IMR-90 (cell line): ENCODE results near the gene ATP8B4. TPM values are rescaled to one million over a fixed set of nuclear protein-coding genes. Genes with fewer than 3 reads are reported as not detected.

ENCODE experiments used
- ATAC-seq: fragments of 200-7000 bp; cut with Tn5 transposase; 2 replicates; pipeline ENCODE4 v1.9.1; 2020; ENCODE audit warnings: low read depth, mild to moderate bottlenecking, moderate library complexity
- BruUV-seq: library from RNA; stranded (reverse); fragments of 400-500 nt; replicated peaks from 2 replicates; lab custom pipeline; 2021; lab: Mats Ljungman, UMichigan
- CTCF ChIA-PET: fragments of 300-600 bp; formaldehyde crosslinking; extraction: SDS; loops from one replicate; lab custom pipeline; 2021; ENCODE audit warnings: antibody characterized with exemption; lab: Yijun Ruan, JAX
- POLR2A ChIA-PET: fragments of 300-600 bp; sonication (Branson Sonifier 250); formaldehyde crosslinking; loops from one replicate; lab custom pipeline; 2022; ENCODE audit warnings: antibody characterized with exemption; ENCODE audit not compliant: unreplicated experiment; lab: Charles Lee
- DNase-seq: peaks from one replicate; pipeline ENCODE4 v3.0.0; 2013
- H2AFZ ChIP-seq: replicated peaks from 2 replicates; pipeline ENCODE3; 2013; ENCODE audit warnings: low read length, mild to moderate bottlenecking; ENCODE audit not compliant: poor library complexity
- H2AK5ac ChIP-seq: 2 replicates; pipeline ENCODE4 v1.6.1; 2013; ENCODE audit warnings: low read depth, low read length, inconsistent platforms
- H2AK9ac ChIP-seq: replicated peaks from 2 replicates; pipeline ENCODE3; 2013; ENCODE audit warnings: mild to moderate bottlenecking, low read depth, low read length, moderate library complexity; ENCODE audit not compliant: poor library complexity
- H2BK120ac ChIP-seq: 2 replicates; pipeline ENCODE4 v1.6.1; 2013; ENCODE audit warnings: low read depth, low read length, inconsistent platforms
- H2BK15ac ChIP-seq: 3 replicates; pipeline ENCODE4 v1.6.1; 2013; ENCODE audit warnings: low read depth, low read length, inconsistent platforms
- H2BK20ac ChIP-seq: 2 replicates; pipeline ENCODE4 v1.6.1; 2013; ENCODE audit warnings: low read depth, mild to moderate bottlenecking, inconsistent platforms, low read length, moderate library complexity
- H2BK5ac ChIP-seq: 2 replicates; pipeline ENCODE4 v1.6.1; 2013; ENCODE audit warnings: mild to moderate bottlenecking, low read depth, low read length, inconsistent platforms; ENCODE audit not compliant: poor library complexity, severe bottlenecking
- H3K14ac ChIP-seq: replicated peaks from 2 replicates; pipeline ENCODE4 v1.6.1; 2013; ENCODE audit warnings: low read depth, low read length, inconsistent platforms
- H3K18ac ChIP-seq: 2 replicates; pipeline ENCODE4 v1.6.1; 2013; ENCODE audit warnings: low read depth, low read length, control low read depth
- H3K23ac ChIP-seq: 2 replicates; pipeline ENCODE4 v1.6.1; 2013; ENCODE audit warnings: low read depth, low read length, inconsistent platforms
- H3K27ac ChIP-seq: 2 replicates; pipeline ENCODE4 v1.5.1; 2013; ENCODE audit warnings: mild to moderate bottlenecking, control low read depth, low read length; ENCODE audit not compliant: insufficient read depth
- H3K27me3 ChIP-seq: 2 replicates; pipeline ENCODE4 v1.6.1; 2013; ENCODE audit warnings: low read length; ENCODE audit not compliant: control insufficient read depth, insufficient read depth
- H3K36me3 ChIP-seq: 2 replicates; pipeline ENCODE4 v1.6.1; 2013; ENCODE audit warnings: low read length, mixed read lengths; ENCODE audit not compliant: control insufficient read depth, insufficient read depth
- H3K4ac ChIP-seq: 2 replicates; pipeline ENCODE4 v1.6.1; 2013; ENCODE audit warnings: low read depth, low read length, inconsistent platforms
- H3K4me1 ChIP-seq: 2 replicates; pipeline ENCODE4 v1.6.1; 2013; ENCODE audit warnings: low read length, mixed read lengths; ENCODE audit not compliant: control insufficient read depth, insufficient read depth
- H3K4me2 ChIP-seq: 2 replicates; pipeline ENCODE4 v1.6.1; 2013; ENCODE audit warnings: low read depth, mild to moderate bottlenecking, control low read depth, low read length, moderate library complexity
- H3K4me3 ChIP-seq: 2 replicates; pipeline ENCODE4 v1.5.1; 2013; ENCODE audit warnings: low read depth, mild to moderate bottlenecking, control low read depth, low read length, moderate library complexity; ENCODE audit not compliant: insufficient read depth
- H3K56ac ChIP-seq: 2 replicates; pipeline ENCODE4 v1.6.1; 2013; ENCODE audit warnings: low read length, inconsistent platforms; ENCODE audit not compliant: insufficient read depth; ENCODE audit errors: extremely low read depth
- H3K79me1 ChIP-seq, 2 experiments: 2 replicates each; pipeline ENCODE4 v1.6.1; 2013; ENCODE audit warnings: low read length in 2 of 2, inconsistent platforms in 1 of 2, low read depth in 1 of 2
- H3K9ac ChIP-seq: 2 replicates; pipeline ENCODE4 v1.6.1; 2013; ENCODE audit warnings: low read depth, low read length, control low read depth
- H3K9me1 ChIP-seq: 2 replicates; pipeline ENCODE4 v1.6.1; 2013; ENCODE audit warnings: low read length, inconsistent platforms; ENCODE audit not compliant: insufficient read depth
- H3K9me3 ChIP-seq: 2 replicates; pipeline ENCODE4 v1.6.1; 2013; ENCODE audit warnings: low read length; ENCODE audit not compliant: control insufficient read depth, insufficient read depth
- H4K20me1 ChIP-seq: 2 replicates; pipeline ENCODE4 v1.6.1; 2013; ENCODE audit warnings: low read length, inconsistent platforms; ENCODE audit not compliant: insufficient read depth
- H4K5ac ChIP-seq: 2 replicates; pipeline ENCODE4 v1.6.1; 2013; ENCODE audit warnings: mild to moderate bottlenecking, low read depth, low read length, control low read depth
- H4K8ac ChIP-seq, 2 experiments: 2 replicates each; pipeline ENCODE4 v1.6.1; 2013; ENCODE audit warnings: low read depth in 2 of 2, low read length in 2 of 2, control low read depth in 1 of 2, inconsistent platforms in 1 of 2
- H4K91ac ChIP-seq: 2 replicates; pipeline ENCODE4 v1.6.1; 2013; ENCODE audit warnings: low read depth, low read length, inconsistent platforms; ENCODE audit not compliant: insufficient read depth
- BHLHE40 ChIP-seq: fragments of 150-350 bp; IDR thresholded peaks from 2 replicates; pipeline ENCODE4 v1.6.1; 2016; ENCODE audit warnings: mild to moderate bottlenecking, low read depth, low read length
- CHD1 ChIP-seq: IDR thresholded peaks from 2 replicates; pipeline ENCODE4 v1.6.1; 2012; ENCODE audit warnings: low read depth, low read length, improper control_type of control experiment
- ELK1 ChIP-seq: fragments of 150-350 bp; IDR thresholded peaks from 2 replicates; pipeline ENCODE4 v1.6.1; 2016; ENCODE audit warnings: low read depth, mild to moderate bottlenecking, low read length, moderate library complexity, borderline replicate concordance
- MAFK ChIP-seq: IDR thresholded peaks from 2 replicates; pipeline ENCODE4 v1.6.1; 2012; ENCODE audit warnings: low read depth, low read length, improper control_type of control experiment
- MAZ ChIP-seq: IDR thresholded peaks from 2 replicates; pipeline ENCODE4 v1.6.1; 2012; ENCODE audit warnings: low read depth, mild to moderate bottlenecking, low read length, improper control_type of control experiment, moderate library complexity, borderline replicate concordance
- MXI1 ChIP-seq: IDR thresholded peaks from 2 replicates; pipeline ENCODE4 v1.6.1; 2012; ENCODE audit warnings: low read depth, mild to moderate bottlenecking, low read length, moderate library complexity, borderline replicate concordance
- NFE2L2 ChIP-seq: fragments of 150-350 bp; IDR thresholded peaks from 2 replicates; pipeline ENCODE4 v1.6.1; 2016; ENCODE audit warnings: low read depth, mild to moderate bottlenecking, low read length
- POLR2A ChIP-seq: IDR thresholded peaks from 2 replicates; pipeline ENCODE4 v1.6.1; 2012; ENCODE audit warnings: mild to moderate bottlenecking, low read depth, low read length
- RAD21 ChIP-seq: IDR thresholded peaks from 2 replicates; pipeline ENCODE4 v1.6.1; 2012; ENCODE audit warnings: low read length, improper control_type of control experiment
- RCOR1 ChIP-seq: IDR thresholded peaks from 2 replicates; pipeline ENCODE4 v1.6.1; 2012; ENCODE audit warnings: mild to moderate bottlenecking, low read length, improper control_type of control experiment; ENCODE audit not compliant: insufficient replicate concordance
- RFX5 ChIP-seq: IDR thresholded peaks from 2 replicates; pipeline ENCODE4 v1.8.0; 2012; ENCODE audit warnings: low read depth, mild to moderate bottlenecking, low read length, moderate library complexity
- SMC3 ChIP-seq: fragments of 150-350 bp; IDR thresholded peaks from 2 replicates; pipeline ENCODE4 v1.6.1; 2016; ENCODE audit warnings: low read depth, mild to moderate bottlenecking, antibody characterized with exemption, low read length, moderate library complexity
- WGBS, 2 experiments: methylation state at CpG; one replicate each; pipeline versions ENCODE4 v1.1.5 to v1.1.7; 2013; ENCODE audit warnings: missing lambda C conversion rate in 2 of 2; ENCODE audit not compliant: insufficient read length in 1 of 2; ENCODE audit errors: extremely low coverage in 2 of 2; 5-methylcytosine and 5-hydroxymethylcytosine counted together
- dilution Hi-C: fragments of 300-500 bp; cut with HindIII; formaldehyde crosslinking; loops from one replicate; pipeline ENCODE4 v1.14.3; 2018; ENCODE audit warnings: low sequenced_read_pairs; ENCODE audit not compliant: unreplicated experiment
- in situ Hi-C: fragments of 300-500 bp; cut with MboI; formaldehyde crosslinking; loops from 3 replicates; pipeline ENCODE4 v1.14.3; 2019; ENCODE audit warnings: low sequenced_read_pairs, inconsistent platforms, mixed read lengths
- intact Hi-C: fragments of 100-400 bp; cut with micrococcal nuclease; formaldehyde crosslinking; loops from 2 replicates; pipeline ENCODE4 v1.10.0; 2022
- polyA plus RNA-seq, 3 experiments: library from polyadenylated mRNA; depleted of rRNA; stranded (reverse); fragments of >200 nt; gene quantifications; 2 replicates each; pipeline ENCODE4 v1.2.3, GENCODE V29; 2012; ENCODE audit warnings: low replicate concordance in 1 of 3
- total RNA-seq: library from RNA; depleted of rRNA; stranded (reverse); fragments of >200 nt; gene quantifications from 2 replicates; pipeline ENCODE4 v1.2.3, GENCODE V29; 2012
- TF ChIP-seq, protein P1 (sequence below): fragments of 150-350 bp; IDR thresholded peaks from 2 replicates; pipeline ENCODE4 v1.6.1; 2017; ENCODE audit warnings: mild to moderate bottlenecking, antibody characterized with exemption, low read length, low read depth
- TF ChIP-seq, protein P2 (sequence below): conservative IDR thresholded peaks from 2 replicates; pipeline ENCODE4 v1.5.1; 2012; ENCODE audit warnings: mild to moderate bottlenecking, low read depth, low read length, improper control_type of control experiment

Gene ATP8B4
- total and polyA plus RNA-seq, 2 of the 4 experiments (the other 2 are of a cell fraction) = 0.12 to 0.54 TPM

GRCh38 chr15:50134524-50135024 lies 15.5 kb upstream of the ATP8B4 start:
- Histone ChIP-seq H2BK15ac (0 out of 3 replicates have a peak overlapping the region, but pooled peaks have one; percentile 0), H2AFZ (no peak overlapping the region), H2BK20ac (peak overlapping the region; percentile 96), H3K23ac (peak overlapping the region; percentile 34; the same call in 1 of the 2 replicates), H4K20me1 (no peaks in the 10 kb centered on the region), H3K36me3 (no peaks in the 10 kb centered on the region), H3K4me1 (peaks cover 17% of the 10 kb centered on the region), H3K4ac (peak overlapping the region; percentile 72; the same call in 1 of the 2 replicates), H2AK5ac (no peak overlapping the region; the same call in 1 of the 2 replicates), H2AK9ac (no peak overlapping the region), H3K18ac (peak overlapping the region; percentile 97; the same call in 1 of the 2 replicates), H4K8ac (peak overlapping the region; percentile 3 to 87; a peak in 3 of 4 replicates), H3K79me1 (peaks cover 0 to 3% of the 10 kb centered on the region in 2 experiments; a peak in 1 of 4 replicates), H3K14ac (peak overlapping the region; percentile 75; the same call in 1 of the 2 replicates), H3K4me3 (no peak overlapping the region), H3K9ac (no peak overlapping the region), H4K91ac (peak overlapping the region; percentile 75), H3K27ac (peak overlapping the region; percentile 60), H3K27me3 (no peaks in the 10 kb centered on the region), H3K9me1 (peaks cover 7% of the 10 kb centered on the region), H2BK5ac (peak overlapping the region; percentile 98), H4K5ac (peak overlapping the region; percentile 88; the same call in 1 of the 2 replicates), H3K9me3 (no peaks in the 10 kb centered on the region), H3K4me2 (peak overlapping the region; percentile 21; the same call in 1 of the 2 replicates), H3K56ac (peak overlapping the region; percentile 72), H2BK120ac (peak overlapping the region; percentile 99)
- in situ Hi-C loops (loop anchor here (25.0 kb wide), 1 partner anchor 1422 kb away; no protein-coding TSS in a partner anchor), dilution Hi-C loops (no loop called here), intact Hi-C loops (loop anchor here (5.0 kb wide), 5 partner anchors 132 to 977 kb away; partner anchors contain the start of genes COPS2, DTWD1 and FAM227B)
- CTCF ChIA-PET = interaction anchor here (0.8 kb wide), 1 partner anchor 10 kb away, joined by 3 read pairs; no protein-coding TSS in a partner anchor
- ATAC-seq (peak; percentile 44), DNase-seq (peak; percentile 89)
- 20% methylated on average over 1 of the region's 2 CpGs; no CpG with 5 or more reads in 1 of the 2 experiments for WGBS, 2 experiments
- no TSS peak for BruUV-seq
- POLR2A ChIA-PET = no interaction called here
- TF ChIP-seq CHD1 = no peak
- no peak for TF ChIP-seq MXI1
- TF ChIP-seq MAFK = 0 out of 2 replicates have a peak, but pooled peaks have one; percentile 4
- no peak for TF ChIP-seq MAZ
- TF ChIP-seq, protein P1, sequence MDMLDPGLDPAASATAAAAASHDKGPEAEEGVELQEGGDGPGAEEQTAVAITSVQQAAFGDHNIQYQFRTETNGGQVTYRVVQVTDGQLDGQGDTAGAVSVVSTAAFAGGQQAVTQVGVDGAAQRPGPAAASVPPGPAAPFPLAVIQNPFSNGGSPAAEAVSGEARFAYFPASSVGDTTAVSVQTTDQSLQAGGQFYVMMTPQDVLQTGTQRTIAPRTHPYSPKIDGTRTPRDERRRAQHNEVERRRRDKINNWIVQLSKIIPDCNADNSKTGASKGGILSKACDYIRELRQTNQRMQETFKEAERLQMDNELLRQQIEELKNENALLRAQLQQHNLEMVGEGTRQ = no peak
- TF ChIP-seq RCOR1 = no peak
- no peak for TF ChIP-seq RAD21
- TF ChIP-seq ELK1 = no peak
- TF ChIP-seq, protein P2, sequence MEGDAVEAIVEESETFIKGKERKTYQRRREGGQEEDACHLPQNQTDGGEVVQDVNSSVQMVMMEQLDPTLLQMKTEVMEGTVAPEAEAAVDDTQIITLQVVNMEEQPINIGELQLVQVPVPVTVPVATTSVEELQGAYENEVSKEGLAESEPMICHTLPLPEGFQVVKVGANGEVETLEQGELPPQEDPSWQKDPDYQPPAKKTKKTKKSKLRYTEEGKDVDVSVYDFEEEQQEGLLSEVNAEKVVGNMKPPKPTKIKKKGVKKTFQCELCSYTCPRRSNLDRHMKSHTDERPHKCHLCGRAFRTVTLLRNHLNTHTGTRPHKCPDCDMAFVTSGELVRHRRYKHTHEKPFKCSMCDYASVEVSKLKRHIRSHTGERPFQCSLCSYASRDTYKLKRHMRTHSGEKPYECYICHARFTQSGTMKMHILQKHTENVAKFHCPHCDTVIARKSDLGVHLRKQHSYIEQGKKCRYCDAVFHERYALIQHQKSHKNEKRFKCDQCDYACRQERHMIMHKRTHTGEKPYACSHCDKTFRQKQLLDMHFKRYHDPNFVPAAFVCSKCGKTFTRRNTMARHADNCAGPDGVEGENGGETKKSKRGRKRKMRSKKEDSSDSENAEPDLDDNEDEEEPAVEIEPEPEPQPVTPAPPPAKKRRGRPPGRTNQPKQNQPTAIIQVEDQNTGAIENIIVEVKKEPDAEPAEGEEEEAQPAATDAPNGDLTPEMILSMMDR = no peak
- TF ChIP-seq POLR2A = no peak
- no peak for TF ChIP-seq NFE2L2
- TF ChIP-seq RFX5 = no peak
- no peak for TF ChIP-seq SMC3
- no peak for TF ChIP-seq BHLHE40
